Keratinocyte (primary cell): ENCODE measurements around the gene ZFPM1. TPM values are rescaled to one million over a fixed set of nuclear protein-coding genes. Genes with fewer than 3 reads are reported as not detected.

Experiments used
- DNase-seq: peaks from one replicate; pipeline ENCODE4 v3.0.0-alpha.2; 2011; ENCODE audit warnings: low read depth, missing footprints, low spot score
- FAIRE-seq: peaks from 2 replicates; lab custom pipeline; 2011; peaks lifted over from hg19 to GRCh38; lab: Jason Lieb, UNC
- H2AFZ ChIP-seq: 2 replicates; pipeline ENCODE4 v1.6.0; 2012; ENCODE audit warnings: low read length, control low read depth, inconsistent platforms; ENCODE audit not compliant: control insufficient read depth
- H3K27ac ChIP-seq: 2 replicates; pipeline ENCODE4 v1.5.1; 2011; ENCODE audit warnings: low read length; ENCODE audit not compliant: control insufficient read depth, insufficient read depth
- H3K27me3 ChIP-seq: 3 replicates; pipeline ENCODE4 v1.6.0; 2011; ENCODE audit warnings: low read length; ENCODE audit not compliant: control insufficient read depth, insufficient read depth; ENCODE audit errors: extremely low read depth
- H3K36me3 ChIP-seq, 2 experiments: 2 replicates in 1 of 2; 3 replicates in 1 of 2; pipeline ENCODE4 v1.5.1; 2011; ENCODE audit warnings: low read length in 2 of 2, mild to moderate bottlenecking in 1 of 2; ENCODE audit not compliant: control insufficient read depth in 2 of 2, insufficient read depth in 2 of 2; ENCODE audit errors: extremely low read depth in 1 of 2
- H3K4me1 ChIP-seq: 3 replicates; pipeline ENCODE4 v1.5.1; 2011; ENCODE audit warnings: low read length; ENCODE audit not compliant: control insufficient read depth, insufficient read depth; ENCODE audit errors: extremely low read depth
- H3K4me2 ChIP-seq: 3 replicates; pipeline ENCODE4 v1.6.0; 2011; ENCODE audit warnings: low read depth, low read length; ENCODE audit not compliant: control insufficient read depth, insufficient read depth; ENCODE audit errors: extremely low read depth
- H3K4me3 ChIP-seq, 3 experiments: fragments of 200-600 bp in 1 of 3; sonication (generic) in 1 of 3; 2 replicates in 2 of 3; 3 replicates in 1 of 3; pipeline ENCODE4 v1.5.1; 2011 to 2016; ENCODE audit warnings: low read length in 3 of 3, mild to moderate bottlenecking in 3 of 3, control low read depth in 2 of 3, inconsistent platforms in 1 of 3, low read depth in 1 of 3, mixed read lengths in 1 of 3, mixed run types in 1 of 3, moderate library complexity in 1 of 3; ENCODE audit not compliant: control insufficient read depth in 2 of 3, insufficient read depth in 2 of 3; ENCODE audit errors: extremely low read depth in 1 of 3
- H3K79me2 ChIP-seq: 2 replicates; pipeline ENCODE4 v1.6.0; 2012; ENCODE audit warnings: low read length; ENCODE audit not compliant: control insufficient read depth, insufficient read depth
- H3K9ac ChIP-seq: 3 replicates; pipeline ENCODE4 v1.6.0; 2011; ENCODE audit warnings: low read length; ENCODE audit not compliant: control insufficient read depth, insufficient read depth; ENCODE audit errors: extremely low read depth
- H3K9me1 ChIP-seq: 3 replicates; pipeline ENCODE4 v1.6.0; 2011; ENCODE audit warnings: low read length; ENCODE audit not compliant: control insufficient read depth, insufficient read depth; ENCODE audit errors: extremely low read depth
- H3K9me3 ChIP-seq: 2 replicates; pipeline ENCODE4 v1.5.1; 2012; ENCODE audit warnings: low read depth, low read length; ENCODE audit not compliant: control insufficient read depth
- H4K20me1 ChIP-seq: 3 replicates; pipeline ENCODE4 v1.6.0; 2011; ENCODE audit warnings: low read length; ENCODE audit not compliant: control insufficient read depth, insufficient read depth; ENCODE audit errors: extremely low read depth
- CTCF ChIP-seq, 3 experiments: IDR thresholded peaks in 1 of 3; conservative IDR thresholded peaks in 1 of 3; optimal IDR thresholded peaks in 1 of 3; 2 replicates in 2 of 3; 3 replicates in 1 of 3; pipeline versions ENCODE3 to v1.5.1; 2011; ENCODE audit warnings: low read length in 3 of 3, mild to moderate bottlenecking in 3 of 3, moderate library complexity in 2 of 3, control low read depth in 1 of 3, inconsistent platforms in 1 of 3; ENCODE audit not compliant: insufficient read depth in 2 of 3; ENCODE audit errors: extremely low read depth in 1 of 3
- EZH2 ChIP-seq: IDR thresholded peaks from one replicate; pipeline ENCODE4 v1.6.1; 2012; ENCODE audit warnings: inconsistent platforms, mild to moderate bottlenecking, low read length, moderate library complexity
- dilution Hi-C: fragments of 300-500 bp; cut with MboI; formaldehyde crosslinking; loops from one replicate; pipeline ENCODE4 v1.7.0; 2020; ENCODE audit warnings: low sequenced_read_pairs; ENCODE audit not compliant: extremely low pct_ligation_motif_present
- polyA plus RNA-seq, 5 experiments: library from polyadenylated mRNA; depleted of rRNA in 3 of 5; stranded (reverse) in 3 of 5; stranded (forward) in 1 of 5; unstranded in 1 of 5; fragments of >200 nt; gene quantifications; 1 replicate in 1 of 5; 2 replicates in 3 of 5; 3 replicates in 1 of 5; pipeline versions ENCODE4 v1.2.1 to v1.2.3, GENCODE V29; 2011 to 2012; ENCODE audit warnings: missing spikeins in 2 of 5, low read depth in 1 of 5, low replicate concordance in 1 of 5

The ZFPM1 gene
- polyA plus RNA-seq, 1 donor (not counting 4 experiments of a cell fraction or from before 2014, with no cell fraction given), result 0.42 TPM

GRCh38 chr16:88428616-88429386 is 24.3 kb upstream of the ZFPM1 start:
- Histone ChIP-seq H2AFZ (no peak overlapping the region), H4K20me1 (no peaks in the 10 kb centered on the region), H3K9ac (no peak overlapping the region), H3K36me3 (no peaks in the 10 kb centered on the region), H3K4me1 (peaks cover 10% of the 10 kb centered on the region), H3K4me2 (no peak overlapping the region), H3K27me3 (peaks cover 59% of the 10 kb centered on the region), H3K4me3 (no peak overlapping the region), H3K27ac (no peak overlapping the region), H3K79me2 (no peaks in the 10 kb centered on the region), H3K9me3 (no peaks in the 10 kb centered on the region), H3K9me1 (no peaks in the 10 kb centered on the region)
- TF ChIP-seq CTCF (optimal IDR thresholded peaks at IDR 0.05 in 1 of 3, IDR thresholded peaks at IDR 0.05 in 1 of 3, conservative IDR thresholded peaks at IDR 0.05 in 1 of 3; ENCODE audit: extremely low read depth in 1 of 3, insufficient read depth in 2 of 3, low read length in 3 of 3) (peak in 1 of 3 experiments; percentile 1), EZH2 (peak; percentile 89)
- DNase-seq (no peak), FAIRE-seq (no peak)
- dilution Hi-C loops, result no loop called here

- H3K4me1 ChIP-seq, result peaks cover 5% of the 10 kb centered on the region
- H3K9me1 ChIP-seq, result no peaks in the 10 kb centered on the region
- no peak overlapping the region for H3K4me2 ChIP-seq
- TF ChIP-seq CTCF (optimal IDR thresholded peaks at IDR 0.05 in 1 of 3, IDR thresholded peaks at IDR 0.05 in 1 of 3, conservative IDR thresholded peaks at IDR 0.05 in 1 of 3; ENCODE audit: extremely low read depth in 1 of 3, insufficient read depth in 2 of 3, low read length in 3 of 3) (no peak), EZH2 (no peak)
- H3K4me3 ChIP-seq, result no peak overlapping the region
- no peaks in the 10 kb centered on the region for H3K79me2 ChIP-seq
- H3K27me3 ChIP-seq, result peaks cover 57% of the 10 kb centered on the region
- no peaks in the 10 kb centered on the region for H3K36me3 ChIP-seq
- no peak overlapping the region for H3K9ac ChIP-seq
- H3K9me3 ChIP-seq, result no peaks in the 10 kb centered on the region
- H2AFZ ChIP-seq, result no peak overlapping the region
- no peak overlapping the region for H3K27ac ChIP-seq
- dilution Hi-C loops, result no loop called here
- H4K20me1 ChIP-seq, result no peaks in the 10 kb centered on the region
- FAIRE-seq (no peak), DNase-seq (no peak)
Measured at GRCh38 chr16:88429387-88430184, 23.5 kb upstream of the ZFPM1 start.
